Activated CD8-positive, alpha-beta memory T cell treated with anti-CD3 and anti-CD28 coated beads for 1 hour (primary cell): ENCODE measurements around the gene GLYR1.

Experiments
- DNase-seq, 2 donors: peaks; one replicate each; pipeline ENCODE4 v3.0.0-alpha.2; 2020; ENCODE audit warnings: low read depth in 1 of 2; ENCODE audit errors: extremely low read depth in 1 of 2

The GLYR1 gene

DNA sequence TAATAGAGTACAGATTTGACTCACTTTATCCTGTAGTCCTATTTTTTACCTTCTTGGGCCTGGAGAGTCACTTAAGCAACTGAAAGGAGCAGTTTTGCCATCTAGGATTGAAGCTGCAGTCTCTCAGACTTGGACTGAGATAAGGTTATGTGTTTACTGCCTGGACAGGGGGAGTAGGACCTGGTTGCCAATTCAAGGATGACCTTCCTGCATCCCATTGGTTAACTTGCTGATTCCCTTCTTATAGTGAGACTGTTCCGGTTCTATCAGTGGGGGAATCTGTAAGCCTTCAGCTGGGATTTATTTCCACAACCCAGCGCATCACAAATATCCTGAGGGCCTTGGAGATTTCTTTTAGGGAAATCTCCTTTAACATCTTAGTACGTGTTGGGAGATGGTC is 3.1 kb upstream of the GLYR1 start:
- no peak for DNase-seq

DNA sequence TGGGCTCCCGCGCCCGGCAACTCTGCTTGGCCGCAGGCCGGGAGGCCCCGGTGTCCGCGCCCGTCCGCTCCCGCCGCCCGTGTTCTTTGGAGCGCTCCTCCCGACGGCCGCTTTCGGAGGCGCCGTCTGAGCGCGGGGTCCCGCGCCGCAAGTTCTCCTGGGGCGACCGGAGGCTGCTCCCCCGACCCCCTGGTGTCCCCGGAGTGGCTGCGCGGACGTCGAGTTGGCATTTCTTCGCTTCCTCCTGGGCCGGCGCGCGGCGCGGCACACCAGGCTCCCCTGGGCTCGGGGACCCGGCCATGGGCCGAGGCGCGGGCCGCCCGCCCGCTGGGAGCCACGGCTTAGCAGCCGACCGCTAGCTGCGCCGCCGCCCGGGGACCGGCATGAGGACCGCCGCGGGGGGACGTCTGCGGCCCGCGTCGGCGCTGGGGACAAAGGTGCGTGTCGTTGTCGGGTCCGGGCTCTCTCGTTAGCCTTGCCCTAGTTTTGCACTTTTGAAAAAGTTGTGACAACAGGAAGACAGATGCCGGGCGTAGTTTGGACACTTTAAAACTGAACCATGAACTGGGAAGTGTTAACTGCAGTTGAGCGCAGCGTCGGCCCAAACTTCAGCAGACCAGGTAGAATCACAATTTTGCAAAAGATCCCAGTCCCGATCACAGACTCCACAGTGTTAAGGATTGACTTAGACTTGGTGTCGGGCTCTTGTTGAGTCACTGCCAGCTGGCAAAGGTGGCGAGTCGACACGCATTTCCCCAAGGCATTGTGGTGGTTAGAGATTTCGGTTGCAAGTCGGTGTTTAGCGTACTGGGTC is 893 bp upstream of the GLYR1 start:
- DNase-seq = peak in 1 of 2 donors; percentile 14

DNA sequence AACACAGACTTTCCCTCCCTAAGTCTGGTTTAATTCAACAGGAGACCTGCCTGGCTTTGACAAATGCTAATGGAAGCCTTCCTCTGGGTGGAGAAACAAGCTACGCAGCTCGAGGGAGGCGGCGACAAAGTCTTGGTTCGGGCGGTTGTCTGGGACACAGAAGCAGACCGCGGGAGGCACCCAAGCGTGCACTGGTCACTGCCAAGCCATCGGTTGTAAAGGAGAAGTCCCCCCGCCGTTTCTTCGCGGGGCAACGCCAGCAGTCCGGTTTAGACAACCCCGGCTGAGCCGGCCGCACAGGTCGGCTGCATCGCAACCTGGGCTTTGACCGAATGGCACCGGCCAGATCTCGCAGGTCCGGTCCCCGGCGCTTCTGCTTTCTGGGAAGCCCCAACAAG is 586 bp downstream of the GLYR1 start:
- peak in 1 of 2 donors; percentile 2 for DNase-seq

DNA sequence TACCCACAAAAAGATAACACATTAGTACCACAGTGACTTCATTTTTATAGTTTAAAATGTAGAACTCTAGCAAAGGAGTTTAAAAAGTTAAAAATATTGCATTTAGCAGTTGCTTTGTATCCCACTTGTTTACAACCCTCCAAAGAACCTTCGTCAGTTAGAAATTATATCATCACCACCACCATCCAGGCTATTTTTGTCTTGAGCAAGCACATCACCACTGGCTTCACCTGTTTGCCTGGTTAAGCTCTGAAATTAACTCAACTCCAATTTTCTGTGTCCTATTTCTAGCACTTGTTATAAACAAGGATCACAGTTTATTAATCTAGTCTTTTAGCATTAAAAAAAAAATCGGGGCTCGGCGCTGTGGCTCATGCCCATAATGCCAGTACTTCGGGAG is 6.1 kb downstream of the GLYR1 start:
- DNase-seq = no peak

DNA sequence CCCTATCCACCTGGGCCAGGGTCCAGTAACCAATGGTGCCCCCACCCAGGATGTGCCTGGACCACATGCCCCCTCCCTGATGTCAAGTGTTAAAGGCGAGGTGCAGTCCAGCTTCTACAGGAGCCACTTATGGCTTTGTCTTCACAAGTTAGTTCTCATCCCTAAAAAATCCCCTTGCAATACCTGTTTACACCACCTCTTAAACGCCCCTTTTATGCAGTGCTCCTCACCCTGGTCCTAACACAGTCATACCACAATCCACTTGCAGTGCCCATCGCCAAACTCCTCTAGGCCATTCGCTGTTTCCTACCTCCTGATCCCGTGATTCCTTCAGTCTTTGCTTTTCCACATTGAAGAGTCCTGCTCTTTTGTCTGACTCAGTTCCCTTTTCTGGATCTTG is 7.1 kb downstream of the GLYR1 start:
- no peak for DNase-seq

DNA sequence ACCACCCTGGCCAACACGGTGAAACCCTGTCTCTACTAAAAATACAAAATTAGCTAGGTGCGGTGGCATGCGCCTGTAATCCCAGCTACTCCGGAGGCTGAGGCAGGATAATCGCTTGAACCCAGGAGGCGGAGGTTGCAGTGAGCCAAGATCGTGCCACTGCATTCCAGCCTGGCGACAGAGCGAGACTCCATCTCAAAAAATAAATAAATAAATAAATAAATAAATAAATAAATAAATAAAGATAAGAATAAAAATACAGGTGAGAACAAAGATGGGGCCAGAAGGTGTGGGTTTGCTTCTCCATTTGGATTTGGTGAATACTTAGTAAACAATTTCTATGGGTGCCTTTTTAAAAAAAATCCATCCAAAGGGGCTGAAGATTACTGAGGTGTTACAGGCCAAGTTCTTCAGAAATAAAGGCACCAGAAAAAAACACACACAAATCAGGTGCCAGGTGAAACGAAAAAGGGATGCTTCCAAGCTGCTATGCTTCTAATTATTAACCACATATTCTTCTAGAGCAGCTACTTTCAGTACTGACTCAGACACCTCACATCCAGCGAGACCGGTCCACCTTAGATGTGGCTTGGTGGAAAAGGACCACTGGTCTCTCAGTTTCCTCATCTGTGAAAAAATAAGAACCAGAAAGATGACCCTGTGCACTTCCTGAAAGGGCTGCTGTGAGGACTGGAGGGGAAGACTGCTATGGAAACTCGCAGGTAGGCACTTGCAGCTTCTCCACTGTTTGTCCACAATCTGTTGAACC is 9.2 kb downstream of the GLYR1 start:
- DNase-seq = no peak

DNA sequence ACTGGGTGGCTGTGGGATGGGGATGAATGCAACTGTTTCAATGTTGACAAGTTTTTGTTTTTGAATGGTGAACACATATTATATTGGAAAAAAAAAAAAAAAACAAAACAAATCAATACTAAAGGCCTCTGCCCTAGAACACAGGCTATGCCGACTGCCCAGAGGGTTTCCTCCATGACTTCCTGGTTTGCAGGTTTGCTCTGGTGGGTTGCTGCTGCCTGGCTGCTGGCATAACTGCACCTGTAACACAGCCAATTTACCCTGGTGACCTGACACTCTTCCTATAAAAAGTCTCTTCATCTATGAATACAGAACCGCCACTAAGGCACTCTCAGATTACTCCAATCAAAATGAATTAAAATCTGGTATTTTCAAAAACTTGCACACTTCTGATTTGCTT is 10.4 kb downstream of the GLYR1 start:
- no peak for DNase-seq

DNA sequence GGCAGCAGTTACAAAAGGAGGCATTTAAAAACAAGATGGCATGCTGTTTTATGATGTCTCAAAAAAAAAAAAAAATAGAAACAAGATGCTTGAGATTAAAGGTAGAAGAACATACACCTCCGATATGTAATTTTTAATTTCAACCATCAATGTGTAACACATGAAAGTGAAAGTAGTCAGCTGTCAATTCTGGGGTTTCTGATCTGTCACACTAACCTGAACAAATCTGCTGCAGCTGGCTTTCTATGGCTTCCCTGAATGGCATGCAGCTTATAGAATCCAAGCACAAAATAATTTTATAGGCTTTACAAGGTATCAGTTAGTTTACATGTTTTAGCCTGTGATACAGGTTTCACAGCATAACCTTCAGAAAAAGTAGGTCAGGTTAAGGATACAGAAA is 13.5 kb downstream of the GLYR1 start:
- no peak for DNase-seq

DNA sequence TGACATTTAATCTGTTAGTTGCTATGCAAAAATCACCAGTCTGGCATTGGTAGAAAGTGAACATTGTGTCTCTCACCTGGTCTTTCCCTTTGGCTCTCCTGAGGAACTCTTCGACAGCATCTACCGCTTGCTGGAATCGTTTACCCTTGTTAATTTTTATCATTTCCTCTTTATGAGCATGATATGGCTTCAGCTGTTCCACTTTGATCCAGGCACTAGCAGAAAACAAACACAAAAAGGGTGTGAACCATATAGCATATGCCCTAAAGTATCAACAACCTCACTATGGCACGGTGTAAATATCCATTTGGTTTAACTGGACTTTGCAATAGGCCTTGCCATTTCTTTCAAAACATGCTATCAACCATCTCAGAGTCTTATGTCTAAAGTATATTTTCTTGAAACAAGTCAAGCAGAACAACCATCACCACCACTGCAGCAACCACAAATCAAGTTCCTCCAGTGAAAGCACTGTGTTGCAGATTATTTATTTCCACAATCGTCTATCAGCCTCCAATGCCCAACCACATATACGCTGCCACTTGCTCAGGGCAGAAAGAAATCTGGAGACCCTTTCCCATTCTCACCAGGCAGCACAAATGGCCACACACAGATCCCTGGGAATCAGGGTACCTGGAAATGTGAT is 14.3 kb downstream of the GLYR1 start:
- no peak for DNase-seq

DNA sequence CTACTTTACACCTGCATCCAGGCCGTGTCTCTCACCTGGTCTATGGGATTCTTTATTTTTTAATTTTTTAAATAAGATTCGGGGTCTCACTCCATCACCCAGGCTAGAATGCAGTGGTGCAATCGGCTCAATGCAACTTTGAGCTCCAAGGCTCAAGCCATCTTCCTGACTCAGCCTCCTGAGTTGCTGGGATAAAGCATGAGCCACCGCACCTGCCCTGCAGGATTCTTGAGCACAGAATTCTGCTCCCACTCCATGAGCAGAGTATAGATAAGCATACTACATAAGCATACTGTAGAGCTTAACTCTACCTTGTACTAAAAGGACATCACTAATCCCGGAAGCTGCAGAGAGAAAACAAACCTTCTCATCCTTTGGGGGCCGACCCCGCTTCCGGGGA is 15.5 kb downstream of the GLYR1 start:
- DNase-seq = no peak

DNA sequence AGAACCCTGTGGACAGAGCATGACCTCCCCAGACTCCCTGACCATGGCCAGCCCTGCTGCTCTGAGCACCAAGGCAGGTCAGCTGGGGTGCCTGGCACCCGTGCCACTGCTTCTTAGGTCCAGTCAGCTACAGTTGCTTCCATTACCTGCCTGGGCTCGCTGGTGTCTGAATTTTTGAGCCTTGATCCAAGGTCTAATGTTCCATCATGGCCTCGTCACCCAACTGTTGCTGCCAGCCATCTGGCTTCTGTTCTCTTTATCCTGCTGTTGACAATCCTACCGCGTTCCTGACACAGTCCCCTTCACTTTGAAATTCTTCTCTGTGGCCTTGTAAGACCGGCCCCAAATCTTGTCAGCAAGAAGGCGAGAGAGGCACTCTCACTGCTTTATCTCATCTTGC is 16.7 kb downstream of the GLYR1 start:
- DNase-seq = no peak

DNA sequence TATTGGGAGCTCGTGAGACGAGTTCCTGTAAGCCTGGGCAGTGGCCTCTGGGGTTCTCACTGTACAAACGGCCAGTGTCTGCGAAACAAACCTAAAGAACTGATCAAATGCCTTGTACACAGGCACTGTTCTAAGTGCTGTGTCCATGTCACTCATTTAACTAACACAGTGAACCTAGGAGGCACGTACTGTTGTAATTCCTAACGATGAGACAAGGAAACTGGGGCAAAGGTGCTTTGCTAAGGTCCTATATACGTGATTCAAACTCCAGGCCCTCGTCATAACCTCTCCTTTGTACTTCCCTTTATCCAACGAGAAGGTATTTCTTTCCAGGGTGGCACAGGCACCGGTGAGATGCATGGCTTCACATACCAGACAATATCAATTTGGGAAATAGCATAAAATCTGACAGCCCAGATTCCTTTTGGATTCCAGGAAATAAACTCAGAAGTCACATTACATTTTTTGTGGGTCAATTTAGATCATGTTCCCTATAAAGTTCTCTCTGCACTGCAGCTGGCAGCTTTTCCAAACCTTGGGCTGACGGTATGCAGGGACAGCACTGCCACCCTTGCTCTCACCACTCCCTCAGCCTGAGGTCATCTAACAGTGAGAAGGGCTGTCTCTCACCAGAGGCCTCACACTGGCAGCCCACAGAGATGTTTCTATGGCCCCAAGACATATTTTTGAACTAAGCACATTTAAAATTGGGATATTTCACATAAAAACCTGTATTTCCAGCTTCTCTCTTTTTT is 18.3 kb downstream of the GLYR1 start:
- DNase-seq = no peak

DNA sequence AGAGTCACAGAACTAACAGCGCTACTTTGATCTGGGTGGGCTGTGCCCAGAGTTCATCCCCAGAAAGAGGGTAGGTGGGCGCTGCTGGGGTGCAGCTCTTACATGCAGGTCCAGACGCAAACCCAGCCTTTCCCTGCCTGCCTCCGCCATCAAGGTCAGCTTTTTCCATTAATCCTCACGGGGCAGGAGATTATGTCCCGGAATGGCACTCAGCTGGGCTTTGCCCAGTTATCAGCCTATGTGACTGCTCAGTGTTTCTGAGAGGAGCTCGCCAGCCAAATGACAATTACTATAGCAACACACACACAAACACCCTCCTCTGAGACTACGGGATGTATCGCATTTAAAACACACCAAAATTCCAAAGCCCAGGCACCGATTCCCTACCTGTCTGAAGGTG is 20.1 kb downstream of the GLYR1 start:
- no peak for DNase-seq

DNA sequence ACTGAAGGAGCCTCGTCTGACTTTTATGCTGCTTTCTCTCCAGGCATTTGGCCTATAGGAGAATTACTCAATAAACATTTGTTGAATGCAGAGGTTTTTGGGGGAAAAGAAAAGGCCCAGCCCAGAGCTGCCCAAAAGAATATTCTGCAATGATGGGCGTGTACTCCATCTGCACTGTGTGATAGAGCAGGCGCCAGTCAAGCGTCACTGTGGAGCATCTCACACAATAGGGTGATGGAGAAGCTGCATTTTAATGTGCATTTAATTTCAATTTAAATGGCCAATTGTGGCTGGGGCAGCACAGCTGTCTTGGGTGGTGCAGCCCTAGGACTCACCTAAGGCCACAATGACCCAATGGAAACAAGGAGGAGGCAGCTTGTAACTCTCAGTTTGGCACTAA is 20.6 kb downstream of the GLYR1 start:
- no peak for DNase-seq

DNA sequence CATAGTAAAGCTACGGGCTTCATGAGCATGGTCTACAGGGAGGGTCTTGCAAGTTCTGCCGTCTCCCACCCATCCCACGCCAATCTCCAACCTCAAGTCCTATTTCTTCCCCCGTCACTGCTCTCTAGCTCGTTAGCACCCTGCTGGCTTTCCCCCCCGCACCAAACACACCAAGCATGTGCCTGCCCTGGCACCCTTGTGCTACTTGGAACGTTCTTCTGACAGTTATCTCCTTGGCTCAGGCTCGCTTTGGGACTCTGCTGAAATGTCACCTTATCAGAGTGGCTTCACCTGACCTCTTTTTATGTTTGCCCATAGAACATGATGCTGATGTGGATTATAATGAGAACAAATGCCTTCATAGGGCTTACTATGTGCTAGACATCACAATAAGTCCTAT is 21.9 kb downstream of the GLYR1 start:
- DNase-seq = no peak

DNA sequence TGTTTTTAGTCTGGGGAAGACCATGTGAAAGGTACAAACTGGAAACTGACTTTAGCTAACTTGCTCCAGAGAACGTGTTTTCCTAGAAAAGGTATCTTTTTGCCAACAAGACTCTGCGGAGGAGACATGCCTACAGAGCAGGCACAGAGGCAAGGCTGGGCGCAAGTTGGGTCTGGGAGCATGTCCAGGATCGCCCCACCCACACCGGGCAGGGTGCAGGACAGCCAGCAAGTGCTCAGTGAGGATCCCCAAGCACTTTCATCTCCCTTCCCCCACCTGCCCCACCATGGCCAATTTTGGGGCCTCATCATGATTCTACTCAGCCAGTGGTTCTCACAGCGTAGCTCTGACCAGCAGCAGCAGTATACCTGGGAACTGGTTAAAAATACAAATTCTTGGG is 26.4 kb downstream of the GLYR1 start:
- no peak for DNase-seq

DNA sequence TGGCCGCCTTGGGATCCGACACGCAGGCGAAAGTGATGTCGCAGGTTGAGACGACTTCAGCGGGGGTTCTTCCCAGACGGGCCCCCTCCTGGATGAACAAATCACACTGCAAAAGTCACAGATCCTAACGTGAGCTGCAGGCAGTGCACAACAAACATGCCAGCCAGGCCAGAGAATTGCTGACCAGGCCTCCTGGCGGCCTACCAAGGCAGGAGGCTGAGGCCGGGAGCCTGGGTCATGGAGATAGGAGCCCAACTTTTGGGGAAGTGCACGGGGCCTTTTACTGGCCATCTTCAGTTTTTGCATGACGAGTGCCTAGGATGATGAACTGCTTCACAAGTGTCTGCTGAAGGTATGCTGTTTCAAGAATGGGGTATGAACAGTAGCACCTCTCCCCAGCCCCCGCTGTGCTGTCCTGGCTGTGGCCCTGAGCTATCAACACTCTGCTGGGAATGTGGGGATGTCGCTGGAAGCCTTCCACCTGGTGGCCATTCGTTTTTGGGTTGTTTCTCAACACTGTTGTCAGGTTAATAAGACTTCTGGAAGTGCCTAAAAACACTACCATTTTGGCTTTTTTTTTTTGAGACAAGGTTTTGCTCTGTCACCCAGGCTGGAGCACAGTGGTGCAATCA is 32.4 kb downstream of the GLYR1 start:
- no peak for DNase-seq

DNA sequence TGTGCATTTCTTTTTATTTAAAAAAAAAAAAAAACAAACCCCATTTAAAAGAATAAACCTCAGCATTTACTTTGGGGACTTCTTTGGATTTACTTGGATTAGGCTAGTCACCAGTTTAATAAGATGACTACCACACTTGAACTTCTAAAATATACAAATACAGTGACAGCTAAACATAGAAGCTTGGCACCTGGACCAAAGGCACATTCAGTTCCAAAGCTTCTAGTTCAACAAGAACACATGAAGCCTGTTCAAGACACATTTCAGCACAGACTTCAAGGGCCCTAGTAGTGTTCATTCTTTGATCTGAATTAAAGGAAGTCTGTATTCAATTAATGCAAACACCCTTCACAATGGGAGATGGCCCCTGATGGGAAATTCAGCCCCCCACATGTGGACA is 33.0 kb downstream of the GLYR1 start:
- no peak for DNase-seq

DNA sequence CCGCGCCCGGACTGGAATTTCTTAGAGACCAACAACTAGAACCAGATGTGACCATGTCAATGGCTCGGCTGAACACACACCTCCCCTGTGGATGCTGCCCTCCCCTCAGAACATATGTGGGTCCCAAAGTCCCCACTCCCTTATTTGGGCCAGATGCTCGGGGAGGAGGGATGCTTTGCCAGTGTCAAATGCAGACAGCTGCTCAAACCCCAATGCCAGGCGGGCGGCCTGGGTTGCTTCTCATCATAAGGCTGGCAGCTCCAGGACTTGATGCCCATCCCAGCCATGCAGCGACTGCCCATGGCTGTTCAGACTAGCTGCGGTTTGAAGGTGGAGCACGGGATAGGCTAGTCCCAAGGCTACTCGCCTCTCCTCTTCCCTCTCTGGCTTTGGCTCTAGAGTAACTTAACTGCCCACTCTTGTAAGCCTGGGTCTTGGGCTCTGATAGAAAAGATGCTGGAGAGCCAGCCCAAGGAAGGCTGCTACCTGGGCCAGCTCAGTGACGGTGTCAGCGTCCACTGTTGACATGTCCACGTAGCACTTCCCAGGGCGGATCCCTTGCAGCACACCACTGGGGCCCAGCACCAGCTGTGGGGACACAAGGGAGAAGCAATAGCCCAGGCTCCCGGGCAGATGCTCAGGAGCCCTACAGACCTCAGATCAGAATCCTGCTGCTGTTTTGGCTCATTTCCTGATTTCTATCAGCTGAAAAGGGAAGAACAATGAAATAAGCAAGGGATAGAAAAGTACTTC is 33.7 kb downstream of the GLYR1 start:
- DNase-seq = no peak

DNA sequence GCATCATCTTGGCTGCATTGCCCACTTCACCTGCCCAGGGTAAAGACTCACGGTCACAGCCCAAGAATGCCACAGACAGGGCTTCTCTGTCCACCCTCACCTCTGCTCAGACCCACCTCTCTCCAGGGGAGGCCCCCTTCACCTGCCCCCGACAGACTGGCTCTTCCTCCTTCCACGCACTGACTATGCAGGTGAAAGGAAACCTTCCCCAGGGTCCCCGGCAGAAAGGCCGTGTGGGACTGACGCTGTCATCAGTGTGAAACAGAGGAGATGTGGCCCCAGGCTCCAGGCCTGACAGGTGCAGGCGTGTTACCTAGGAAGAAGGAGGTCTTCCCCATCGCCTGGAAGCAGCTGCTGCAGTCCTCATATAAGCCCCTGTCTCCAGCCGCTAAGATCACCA is 35.3 kb downstream of the GLYR1 start:
- no peak for DNase-seq
